Caco-2 (cell line): Measurements from ENCODE around the gene GNS. TPM values are rescaled to one million over a fixed set of nuclear protein-coding genes. Genes with fewer than 3 reads are reported as not detected.

Experiments
- BruUV-seq: library from RNA; stranded (reverse); fragments of 400-500 nt; replicated peaks from 2 replicates; lab custom pipeline; 2021; lab: Mats Ljungman, UMichigan
- CTCF ChIA-PET: fragments of 300-600 bp; sonication (Branson Sonifier 250); formaldehyde crosslinking; loops from one replicate; lab custom pipeline; 2022; ENCODE audit warnings: antibody characterized with exemption; lab: Charles Lee
- POLR2A ChIA-PET: fragments of 300-600 bp; sonication (Branson Sonifier 250); formaldehyde crosslinking; loops from one replicate; lab custom pipeline; 2022; ENCODE audit warnings: antibody characterized with exemption; lab: Charles Lee
- DNase-seq, 2 experiments: peaks; one replicate each; pipeline versions ENCODE4 v3.0.0 to v3.0.0-alpha.2; 2020 to 2022
- H3K27me3 ChIP-seq: replicated peaks from 2 replicates; pipeline ENCODE4 v1.6.0; 2011; ENCODE audit warnings: low read length; ENCODE audit not compliant: control insufficient read depth, insufficient read depth
- H3K36me3 ChIP-seq: 2 replicates; pipeline ENCODE4 v1.5.1; 2011; ENCODE audit warnings: low read length; ENCODE audit not compliant: control insufficient read depth, insufficient read depth
- H3K4me1 ChIP-seq: fragments of 250-450 bp; sonication (Bioruptor Pico); 2 replicates; pipeline ENCODE4 v1.5.1; 2020; ENCODE audit warnings: mild to moderate bottlenecking
- H3K4me3 ChIP-seq: 2 replicates; pipeline ENCODE4 v1.5.1; 2011; ENCODE audit warnings: low read depth, mild to moderate bottlenecking, control low read depth, low read length
- H3K9me3 ChIP-seq: fragments of 250-450 bp; sonication (Bioruptor Pico); 2 replicates; pipeline ENCODE4 v1.5.1; 2020; ENCODE audit warnings: mild to moderate bottlenecking, moderate library complexity
- H3K27ac Mint-ChIP-seq: one replicate; pipeline ENCODE4 v1.8.0; 2022; ENCODE audit warnings: mixed read lengths; ENCODE audit not compliant: unreplicated experiment
- H3K27me3 Mint-ChIP-seq: one replicate; pipeline ENCODE4 v1.8.0; 2022; ENCODE audit warnings: mixed read lengths; ENCODE audit not compliant: insufficient read depth, unreplicated experiment
- H3K36me3 Mint-ChIP-seq: one replicate; pipeline ENCODE4 v1.8.0; 2022; ENCODE audit warnings: mild to moderate bottlenecking, mixed read lengths; ENCODE audit not compliant: insufficient read depth, unreplicated experiment
- H3K4me1 Mint-ChIP-seq: one replicate; pipeline ENCODE4 v1.8.0; 2022; ENCODE audit warnings: low read depth, mixed read lengths; ENCODE audit not compliant: unreplicated experiment
- H3K4me3 Mint-ChIP-seq: one replicate; pipeline ENCODE4 v1.8.0; 2022; ENCODE audit warnings: mild to moderate bottlenecking, moderate library complexity, mixed read lengths; ENCODE audit not compliant: unreplicated experiment
- H3K9me3 Mint-ChIP-seq: one replicate; pipeline ENCODE4 v1.8.0; 2022; ENCODE audit warnings: mixed read lengths; ENCODE audit not compliant: unreplicated experiment
- intact Hi-C: fragments of 100-400 bp; cut with micrococcal nuclease; formaldehyde crosslinking; loops from one replicate; pipeline ENCODE4 v1.10.0; 2022; ENCODE audit not compliant: unreplicated experiment
- total RNA-seq: library from RNA; stranded (reverse); gene quantifications from 2 replicates; pipeline ENCODE4 v1.2.3, GENCODE V29; 2022
- TF ChIP-seq, protein P1 (sequence below), 2 experiments: fragments of 200-600 bp in 1 of 2; IDR thresholded peaks; 1 replicate in 1 of 2; 2 replicates in 1 of 2; pipeline versions ENCODE4 v1.5.1 to v1.8.0; 2011 to 2022; ENCODE audit warnings: antibody characterized with exemption in 1 of 2, control low read depth in 1 of 2, inconsistent platforms in 1 of 2, low read depth in 1 of 2, low read length in 1 of 2, mild to moderate bottlenecking in 1 of 2, moderate library complexity in 1 of 2; ENCODE audit not compliant: insufficient read depth in 1 of 2, severe bottlenecking in 1 of 2, unreplicated experiment in 1 of 2

The GNS gene
- total RNA-seq, 1 experiment from 2014 or later, result 75.1 TPM

- H3K36me3 Mint-ChIP-seq, result no peaks in the 10 kb centered on the region
- peaks cover 58% of the 10 kb centered on the region for H3K4me1 Mint-ChIP-seq
- ChIA-PET POLR2A (no interaction called here), CTCF (interaction anchor here (0.7 to 0.8 kb wide), 2 partner anchors 31 to 130 kb away, joined by 3 read pairs; no protein-coding TSS in a partner anchor)
- H3K27me3 Mint-ChIP-seq, result no peaks in the 10 kb centered on the region
- Histone ChIP-seq H3K4me3 (no peak overlapping the region), H3K9me3 (no peaks in the 10 kb centered on the region), H3K4me1 (peaks cover 71% of the 10 kb centered on the region), H3K27me3 (no peaks in the 10 kb centered on the region), H3K36me3 (no peaks in the 10 kb centered on the region)
- no peak for DNase-seq
- no peaks in the 10 kb centered on the region for H3K9me3 Mint-ChIP-seq
- TF ChIP-seq, protein P1, sequence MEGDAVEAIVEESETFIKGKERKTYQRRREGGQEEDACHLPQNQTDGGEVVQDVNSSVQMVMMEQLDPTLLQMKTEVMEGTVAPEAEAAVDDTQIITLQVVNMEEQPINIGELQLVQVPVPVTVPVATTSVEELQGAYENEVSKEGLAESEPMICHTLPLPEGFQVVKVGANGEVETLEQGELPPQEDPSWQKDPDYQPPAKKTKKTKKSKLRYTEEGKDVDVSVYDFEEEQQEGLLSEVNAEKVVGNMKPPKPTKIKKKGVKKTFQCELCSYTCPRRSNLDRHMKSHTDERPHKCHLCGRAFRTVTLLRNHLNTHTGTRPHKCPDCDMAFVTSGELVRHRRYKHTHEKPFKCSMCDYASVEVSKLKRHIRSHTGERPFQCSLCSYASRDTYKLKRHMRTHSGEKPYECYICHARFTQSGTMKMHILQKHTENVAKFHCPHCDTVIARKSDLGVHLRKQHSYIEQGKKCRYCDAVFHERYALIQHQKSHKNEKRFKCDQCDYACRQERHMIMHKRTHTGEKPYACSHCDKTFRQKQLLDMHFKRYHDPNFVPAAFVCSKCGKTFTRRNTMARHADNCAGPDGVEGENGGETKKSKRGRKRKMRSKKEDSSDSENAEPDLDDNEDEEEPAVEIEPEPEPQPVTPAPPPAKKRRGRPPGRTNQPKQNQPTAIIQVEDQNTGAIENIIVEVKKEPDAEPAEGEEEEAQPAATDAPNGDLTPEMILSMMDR (IDR thresholded peaks at IDR 0.05; ENCODE audit: insufficient read depth in 1 of 2, low read depth in 1 of 2, low read length in 1 of 2, severe bottlenecking in 1 of 2, unreplicated experiment in 1 of 2), result no peak
- intact Hi-C loops, result loop anchor here (1.0 kb wide), 2 partner anchors 10 to 41 kb away; no protein-coding TSS in a partner anchor
- no TSS peak for BruUV-seq
- H3K4me3 Mint-ChIP-seq, result peak overlapping the region; percentile 43
- peak overlapping the region; percentile 46 for H3K27ac Mint-ChIP-seq
Observed at GRCh38 chr12:64666054-64666914, 92.9 kb downstream of the GNS start.

GRCh38 chr12:64665514-64665913 lies 93.7 kb downstream of the GNS start:
- peak; percentile 56 to 72 for DNase-seq
- Histone ChIP-seq H3K4me1 (peaks cover 63% of the 10 kb centered on the region), H3K4me3 (no peak overlapping the region), H3K27me3 (no peaks in the 10 kb centered on the region), H3K36me3 (no peaks in the 10 kb centered on the region), H3K9me3 (no peaks in the 10 kb centered on the region)
- peaks cover 50% of the 10 kb centered on the region for H3K4me1 Mint-ChIP-seq
- H3K27ac Mint-ChIP-seq, result peak overlapping the region; percentile 46
- POLR2A ChIA-PET, result no interaction called here
- no peaks in the 10 kb centered on the region for H3K9me3 Mint-ChIP-seq
- TF ChIP-seq, protein P1 (IDR thresholded peaks at IDR 0.05; ENCODE audit: insufficient read depth in 1 of 2, low read depth in 1 of 2, low read length in 1 of 2, severe bottlenecking in 1 of 2, unreplicated experiment in 1 of 2), result no peak
- H3K36me3 Mint-ChIP-seq, result no peaks in the 10 kb centered on the region
- peak overlapping the region; percentile 43 for H3K4me3 Mint-ChIP-seq
- H3K27me3 Mint-ChIP-seq, result no peaks in the 10 kb centered on the region
- CTCF ChIA-PET, result interaction anchor here (0.7 to 0.8 kb wide), 2 partner anchors 32 to 129 kb away, joined by 3 read pairs; no protein-coding TSS in a partner anchor
- BruUV-seq, result no TSS peak
- intact Hi-C loops, result no loop called here

Other genes with a start within 250 kb of the GNS start
- gene RASSF3, start 148.9 kb downstream of the GNS start, total RNA-seq, result 22.6 and 25.7 TPM in 2 replicates
- 10.8 and 10.9 TPM in 2 replicates for gene TBC1D30, start 65.2 kb upstream of the GNS start, total RNA-seq